HepG2 (cell line): ENCODE measurements around the gene PRR30. TPM values are rescaled to one million over a fixed set of nuclear protein-coding genes. Genes with fewer than 3 reads are reported as not detected.

Source experiments
- AFF4 ChIP-seq: sonication (generic); formaldehyde crosslinking; IDR thresholded peaks from 2 replicates; pipeline ENCODE4 v1.4.0; 2020; ENCODE audit warnings: missing genetic modification reagents
- CC2D1A ChIP-seq: sonication (generic); formaldehyde crosslinking; IDR thresholded peaks from 2 replicates; pipeline ENCODE4 v1.8.1; 2023; ENCODE audit warnings: mild to moderate bottlenecking, missing genetic modification reagents
- EEA1 ChIP-seq: sonication (generic); formaldehyde crosslinking; IDR thresholded peaks from 2 replicates; pipeline ENCODE4 v1.5.1; 2020; ENCODE audit warnings: mild to moderate bottlenecking, missing genetic modification reagents, borderline replicate concordance
- EED ChIP-seq: sonication (generic); formaldehyde crosslinking; IDR thresholded peaks from 2 replicates; pipeline ENCODE4 v1.5.0; 2020; ENCODE audit warnings: mild to moderate bottlenecking, missing genetic modification reagents
- HOXA3 ChIP-seq: sonication (generic); formaldehyde crosslinking; IDR thresholded peaks from 2 replicates; pipeline ENCODE4 v1.5.0; 2020; ENCODE audit warnings: missing genetic modification reagents
- KDM6A ChIP-seq: IDR thresholded peaks from 2 replicates; pipeline ENCODE4 v1.6.1; 2016; ENCODE audit warnings: low read depth
- KMT2B ChIP-seq: IDR thresholded peaks from 2 replicates; pipeline ENCODE4 v1.6.1; 2016; ENCODE audit warnings: missing genetic modification reagents, missing compliant biosample characterization
- LCORL ChIP-seq, 2 experiments: fragments of 450-650 bp in 1 of 2; sonication (generic) in 1 of 2; formaldehyde crosslinking in 1 of 2; IDR thresholded peaks; 2 replicates each; pipeline versions ENCODE4 v1.5.0 to v1.6.1; 2017 to 2020; ENCODE audit warnings: antibody characterized with exemption in 1 of 2, missing genetic modification reagents in 1 of 2
- MYC ChIP-seq: sonication (generic); formaldehyde crosslinking; IDR thresholded peaks from 2 replicates; pipeline ENCODE4 v1.9.0; 2021; ENCODE audit warnings: missing genetic modification reagents, borderline replicate concordance
- NFYB ChIP-seq: sonication (generic); formaldehyde crosslinking; IDR thresholded peaks from 2 replicates; pipeline ENCODE4 v1.4.0; 2020; ENCODE audit warnings: missing genetic modification reagents
- ZFP36 ChIP-seq: fragments of 150-350 bp; IDR thresholded peaks from 2 replicates; pipeline ENCODE4 v1.6.1; 2018; ENCODE audit warnings: borderline replicate concordance, low read length, low read depth; ENCODE audit not compliant: partially characterized antibody
- ZNF101 ChIP-seq: sonication (generic); formaldehyde crosslinking; IDR thresholded peaks from 2 replicates; pipeline ENCODE4 v1.4.0; 2020; ENCODE audit warnings: mild to moderate bottlenecking, low read depth, missing genetic modification reagents, borderline replicate concordance
- ZNF225 ChIP-seq: sonication (generic); formaldehyde crosslinking; IDR thresholded peaks from 2 replicates; pipeline ENCODE4 v1.4.0; 2020; ENCODE audit warnings: mild to moderate bottlenecking, missing genetic modification reagents
- ZNF234 ChIP-seq: sonication (generic); formaldehyde crosslinking; conservative IDR thresholded peaks from 2 replicates; pipeline ENCODE4 v1.5.1; 2020; ENCODE audit warnings: mild to moderate bottlenecking, missing genetic modification reagents
- ZNF577 ChIP-seq: sonication (generic); formaldehyde crosslinking; IDR thresholded peaks from 2 replicates; pipeline ENCODE4 v1.4.0; 2020; ENCODE audit warnings: mild to moderate bottlenecking, low read depth, missing genetic modification reagents, borderline replicate concordance
- polyA plus RNA-seq, 8 experiments: library from polyadenylated mRNA; depleted of rRNA in 3 of 8; stranded (reverse) in 7 of 8; unstranded in 1 of 8; fragments of >200 nt; fragmentation: Illumina TruSeq in 4 of 8; extraction: Trizol in 4 of 8; gene quantifications; 2 replicates each; pipeline versions ENCODE4 v1.2.1 to v1.2.3, GENCODE V29; 2011 to 2016; ENCODE audit warnings: low read depth in 4 of 8, missing spikeins in 1 of 8, mixed read lengths in 1 of 8; ENCODE audit not compliant: insufficient read depth in 1 of 8
- total RNA-seq, 5 experiments: library from RNA; depleted of rRNA; stranded (reverse); fragments of >200 nt; fragmentation: Illumina TruSeq; extraction: Trizol; gene quantifications; 2 replicates each; pipeline ENCODE4 v1.2.3, GENCODE V29; 2016; ENCODE audit warnings: low read depth in 1 of 5
- TF ChIP-seq, protein P1 (sequence below): sonication (generic); formaldehyde crosslinking; IDR thresholded peaks from 2 replicates; pipeline ENCODE4 v1.4.0; 2020; ENCODE audit warnings: missing genetic modification reagents
- TF ChIP-seq, protein P2 (sequence below): sonication (generic); formaldehyde crosslinking; IDR thresholded peaks from 2 replicates; pipeline ENCODE4 v1.5.1; 2020; ENCODE audit warnings: missing genetic modification reagents, mild to moderate bottlenecking, borderline replicate concordance
- TF ChIP-seq, protein P3 (sequence below): sonication (generic); formaldehyde crosslinking; IDR thresholded peaks from 2 replicates; pipeline ENCODE4 v1.4.0; 2020; ENCODE audit warnings: missing genetic modification reagents, borderline replicate concordance

Gene PRR30
- total and polyA plus RNA-seq, 2 of the 13 experiments (the other 11 are each of a cell fraction or from before 2014, with no cell fraction given), result not detected

DNA sequence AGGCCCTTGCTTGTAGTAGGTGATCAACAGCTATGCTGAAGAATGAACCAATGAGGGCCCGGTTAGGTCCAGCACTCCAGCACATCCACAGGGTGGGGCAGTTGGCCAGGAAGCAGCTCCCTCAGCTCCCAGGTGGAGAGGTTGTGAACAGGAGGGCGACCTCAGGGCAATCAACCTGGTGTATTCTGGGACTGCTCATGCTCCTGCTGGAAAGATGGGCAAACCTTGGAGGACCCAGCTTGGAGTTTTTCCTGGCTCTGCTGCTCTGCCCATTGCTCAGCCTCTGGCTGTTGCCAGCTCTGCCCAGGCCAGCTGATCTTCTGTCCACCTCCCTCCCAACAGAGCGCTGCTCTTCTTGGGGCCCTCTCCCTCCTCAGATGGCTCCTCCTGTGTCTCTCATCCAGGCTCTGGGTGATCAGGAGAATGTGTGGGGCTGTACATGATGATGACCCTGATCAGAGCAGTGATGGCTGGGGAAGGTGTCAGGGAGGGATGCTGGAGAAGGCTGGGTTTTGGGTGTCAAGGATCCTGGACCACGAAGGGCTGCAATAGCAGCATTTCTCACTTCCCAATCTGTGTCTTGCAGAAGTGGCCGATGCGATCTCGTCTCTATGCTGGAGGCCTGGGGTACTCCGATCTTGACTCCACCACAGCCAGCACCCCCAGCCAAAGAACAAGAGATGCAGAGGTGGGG, 13.0 kb upstream of the PRR30 start (continued):
- TF ChIP-seq ZFP36 (no peak), AFF4 (CRISPR knock-in tag) (no peak), KMT2B (CRISPR knock-in tag) (no peak), KDM6A (CRISPR knock-in tag) (no peak), CC2D1A (CRISPR knock-in tag) (no peak), EEA1 (CRISPR knock-in tag) (no peak), ZNF225 (0 out of 2 replicates have a peak, but pooled peaks have one; percentile 23), HOXA3 (CRISPR knock-in tag) (peak; percentile 20; the same call in 1 of the 2 replicates), NFYB (CRISPR knock-in tag) (no peak), ZNF234 (CRISPR knock-in tag) (no peak), ZNF101 (no peak), EED (CRISPR knock-in tag) (no peak), LCORL (IDR thresholded peaks at IDR 0.05) (no peak), LCORL (CRISPR knock-in tag; IDR thresholded peaks at IDR 0.05) (0 out of 2 replicates have a peak, but pooled peaks have one; percentile 64), MYC (CRISPR knock-in tag) (no peak), ZNF577 (no peak)
- TF ChIP-seq, protein P1, sequence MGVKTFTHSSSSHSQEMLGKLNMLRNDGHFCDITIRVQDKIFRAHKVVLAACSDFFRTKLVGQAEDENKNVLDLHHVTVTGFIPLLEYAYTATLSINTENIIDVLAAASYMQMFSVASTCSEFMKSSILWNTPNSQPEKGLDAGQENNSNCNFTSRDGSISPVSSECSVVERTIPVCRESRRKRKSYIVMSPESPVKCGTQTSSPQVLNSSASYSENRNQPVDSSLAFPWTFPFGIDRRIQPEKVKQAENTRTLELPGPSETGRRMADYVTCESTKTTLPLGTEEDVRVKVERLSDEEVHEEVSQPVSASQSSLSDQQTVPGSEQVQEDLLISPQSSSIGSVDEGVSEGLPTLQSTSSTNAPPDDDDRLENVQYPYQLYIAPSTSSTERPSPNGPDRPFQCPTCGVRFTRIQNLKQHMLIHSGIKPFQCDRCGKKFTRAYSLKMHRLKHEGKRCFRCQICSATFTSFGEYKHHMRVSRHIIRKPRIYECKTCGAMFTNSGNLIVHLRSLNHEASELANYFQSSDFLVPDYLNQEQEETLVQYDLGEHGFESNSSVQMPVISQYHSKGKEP (CRISPR knock-in tag), result no peak
- TF ChIP-seq, protein P2, sequence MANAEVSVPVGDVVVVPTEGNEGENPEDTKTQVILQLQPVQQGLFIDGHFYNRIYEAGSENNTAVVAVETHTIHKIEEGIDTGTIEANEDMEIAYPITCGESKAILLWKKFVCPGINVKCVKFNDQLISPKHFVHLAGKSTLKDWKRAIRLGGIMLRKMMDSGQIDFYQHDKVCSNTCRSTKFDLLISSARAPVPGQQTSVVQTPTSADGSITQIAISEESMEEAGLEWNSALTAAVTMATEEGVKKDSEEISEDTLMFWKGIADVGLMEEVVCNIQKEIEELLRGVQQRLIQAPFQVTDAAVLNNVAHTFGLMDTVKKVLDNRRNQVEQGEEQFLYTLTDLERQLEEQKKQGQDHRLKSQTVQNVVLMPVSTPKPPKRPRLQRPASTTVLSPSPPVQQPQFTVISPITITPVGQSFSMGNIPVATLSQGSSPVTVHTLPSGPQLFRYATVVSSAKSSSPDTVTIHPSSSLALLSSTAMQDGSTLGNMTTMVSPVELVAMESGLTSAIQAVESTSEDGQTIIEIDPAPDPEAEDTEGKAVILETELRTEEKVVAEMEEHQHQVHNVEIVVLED (CRISPR knock-in tag), result no peak
- TF ChIP-seq, protein P3, sequence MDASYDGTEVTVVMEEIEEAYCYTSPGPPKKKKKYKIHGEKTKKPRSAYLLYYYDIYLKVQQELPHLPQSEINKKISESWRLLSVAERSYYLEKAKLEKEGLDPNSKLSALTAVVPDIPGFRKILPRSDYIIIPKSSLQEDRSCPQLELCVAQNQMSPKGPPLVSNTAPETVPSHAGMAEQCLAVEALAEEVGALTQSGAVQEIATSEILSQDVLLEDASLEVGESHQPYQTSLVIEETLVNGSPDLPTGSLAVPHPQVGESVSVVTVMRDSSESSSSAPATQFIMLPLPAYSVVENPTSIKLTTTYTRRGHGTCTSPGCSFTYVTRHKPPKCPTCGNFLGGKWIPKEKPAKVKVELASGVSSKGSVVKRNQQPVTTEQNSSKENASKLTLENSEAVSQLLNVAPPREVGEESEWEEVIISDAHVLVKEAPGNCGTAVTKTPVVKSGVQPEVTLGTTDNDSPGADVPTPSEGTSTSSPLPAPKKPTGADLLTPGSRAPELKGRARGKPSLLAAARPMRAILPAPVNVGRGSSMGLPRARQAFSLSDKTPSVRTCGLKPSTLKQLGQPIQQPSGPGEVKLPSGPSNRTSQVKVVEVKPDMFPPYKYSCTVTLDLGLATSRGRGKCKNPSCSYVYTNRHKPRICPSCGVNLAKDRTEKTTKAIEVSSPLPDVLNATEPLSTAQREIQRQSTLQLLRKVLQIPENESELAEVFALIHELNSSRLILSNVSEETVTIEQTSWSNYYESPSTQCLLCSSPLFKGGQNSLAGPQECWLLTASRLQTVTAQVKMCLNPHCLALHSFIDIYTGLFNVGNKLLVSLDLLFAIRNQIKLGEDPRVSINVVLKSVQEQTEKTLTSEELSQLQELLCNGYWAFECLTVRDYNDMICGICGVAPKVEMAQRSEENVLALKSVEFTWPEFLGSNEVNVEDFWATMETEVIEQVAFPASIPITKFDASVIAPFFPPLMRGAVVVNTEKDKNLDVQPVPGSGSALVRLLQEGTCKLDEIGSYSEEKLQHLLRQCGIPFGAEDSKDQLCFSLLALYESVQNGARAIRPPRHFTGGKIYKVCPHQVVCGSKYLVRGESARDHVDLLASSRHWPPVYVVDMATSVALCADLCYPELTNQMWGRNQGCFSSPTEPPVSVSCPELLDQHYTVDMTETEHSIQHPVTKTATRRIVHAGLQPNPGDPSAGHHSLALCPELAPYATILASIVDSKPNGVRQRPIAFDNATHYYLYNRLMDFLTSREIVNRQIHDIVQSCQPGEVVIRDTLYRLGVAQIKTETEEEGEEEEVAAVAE, result no peak
